NB4 (cell line): ENCODE data around the gene SERPINI2.

Source experiments
- DNase-seq: peaks from one replicate; pipeline ENCODE4 v3.0.0; 2010; ENCODE audit warnings: low read depth
- H3K4me3 ChIP-seq: one replicate; pipeline ENCODE4 v1.5.1; 2011; ENCODE audit warnings: mild to moderate bottlenecking, low read depth, low read length, moderate library complexity
- CTCF ChIP-seq: IDR thresholded peaks from one replicate; pipeline ENCODE4 v1.5.1; 2012; ENCODE audit warnings: low read depth, low read length
- MAX ChIP-seq: IDR thresholded peaks from 2 replicates; pipeline ENCODE4 v1.6.1; 2011; ENCODE audit warnings: low read depth, low read length
- MYC ChIP-seq: IDR thresholded peaks from 2 replicates; pipeline ENCODE4 v1.6.1; 2011; ENCODE audit warnings: low read depth, low read length
- POLR2A ChIP-seq: IDR thresholded peaks from 2 replicates; pipeline ENCODE4 v1.6.1; 2011; ENCODE audit warnings: mild to moderate bottlenecking; ENCODE audit not compliant: insufficient read length; ENCODE audit errors: extremely low read depth

SERPINI2 gene

GRCh38 chr3:167473863-167474262, at the start of gene SERPINI2:
Gene SERPINI2, minus strand, starts transcription at chr3:167474042. Its CDS starts 2,208 bp downstream, at chr3:167471834.
- TF ChIP-seq CTCF, result no peak
- TF ChIP-seq MYC, result no peak
- TF ChIP-seq POLR2A, result no peak
- TF ChIP-seq MAX, result no peak
- DNase-seq, result no peak
- H3K4me3 ChIP-seq, result no peak within 1 kb of the TSS

GRCh38 chr3:167521006-167521355, 47.1 kb upstream of the SERPINI2 start:
- peak; percentile 85 for DNase-seq
- H3K4me3 ChIP-seq, result no peak overlapping the region
- no peak for TF ChIP-seq MYC
- TF ChIP-seq CTCF, result no peak
- TF ChIP-seq MAX, result no peak
- TF ChIP-seq POLR2A, result no peak

- H3K4me3 ChIP-seq, result no peak overlapping the region
- DNase-seq, result peak; percentile 65
- TF ChIP-seq POLR2A, result no peak
- no peak for TF ChIP-seq MYC
- TF ChIP-seq CTCF, result no peak
- no peak for TF ChIP-seq MAX
These were observed 46.6 kb upstream of the SERPINI2 start for GRCh38 chr3:167520266-167521005.

GRCh38 chr3:167507954-167508353, 34.1 kb upstream of the SERPINI2 start:
- TF ChIP-seq MAX (no peak), MYC (no peak), CTCF (no peak), POLR2A (no peak)
- no peak overlapping the region for H3K4me3 ChIP-seq
- DNase-seq, result no peak

GRCh38 chr3:167502401-167502800, 28.6 kb upstream of the SERPINI2 start:
- TF ChIP-seq MYC, result no peak
- TF ChIP-seq MAX, result no peak
- no peak for TF ChIP-seq CTCF
- no peak for TF ChIP-seq POLR2A
- peak; percentile 21 for DNase-seq
- no peak overlapping the region for H3K4me3 ChIP-seq
